GM19468 (cell line): ENCODE measurements around the gene DCBLD1.

ENCODE experiments used
- ATAC-seq: cut with Tn5 transposase; IDR thresholded peaks from one replicate; pipeline ENCODE4 v1.9.1; 2021; ENCODE audit warnings: mild to moderate bottlenecking, moderate library complexity, moderate number of reproducible peaks; ENCODE audit not compliant: unreplicated experiment; ENCODE audit errors: extremely low read depth

Gene DCBLD1

DNA sequence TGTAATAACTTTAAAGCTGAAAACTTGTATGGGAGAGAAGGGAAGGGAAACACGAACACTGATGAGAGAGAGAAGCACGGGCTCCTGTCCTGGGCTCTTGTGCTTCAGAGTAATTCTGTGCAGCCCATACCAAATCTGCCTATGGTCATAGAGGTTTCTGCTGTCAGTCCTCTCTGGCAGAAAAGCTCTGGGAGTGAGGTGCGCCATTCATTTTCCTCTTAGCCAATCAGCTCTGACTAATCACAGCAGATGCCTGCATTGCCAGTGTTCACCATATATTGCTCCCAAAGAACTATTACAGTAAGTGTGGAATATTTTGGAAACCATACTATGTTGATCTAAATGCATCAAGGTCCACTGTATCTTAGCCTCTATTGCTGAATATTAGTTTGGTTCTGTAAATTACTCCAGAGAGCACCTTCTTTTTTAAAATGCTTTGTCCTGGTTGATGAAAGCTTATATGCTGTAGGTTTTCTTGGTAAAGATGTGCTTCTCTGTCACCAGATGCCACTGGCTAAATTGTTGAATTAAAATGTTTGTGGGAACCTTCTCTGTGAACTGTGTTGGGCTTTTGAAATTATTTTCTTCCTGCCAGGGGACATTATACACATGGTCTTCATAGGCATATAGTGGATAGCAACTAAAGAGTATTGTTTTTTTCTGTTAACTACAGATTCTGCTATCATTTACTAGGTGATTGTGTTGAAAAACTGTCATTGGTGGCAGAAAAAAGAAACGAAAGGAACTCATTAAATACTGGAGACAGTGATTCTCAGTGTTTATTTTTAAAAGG, 38.3 kb downstream of the DCBLD1 start:
- no peak for ATAC-seq

DNA sequence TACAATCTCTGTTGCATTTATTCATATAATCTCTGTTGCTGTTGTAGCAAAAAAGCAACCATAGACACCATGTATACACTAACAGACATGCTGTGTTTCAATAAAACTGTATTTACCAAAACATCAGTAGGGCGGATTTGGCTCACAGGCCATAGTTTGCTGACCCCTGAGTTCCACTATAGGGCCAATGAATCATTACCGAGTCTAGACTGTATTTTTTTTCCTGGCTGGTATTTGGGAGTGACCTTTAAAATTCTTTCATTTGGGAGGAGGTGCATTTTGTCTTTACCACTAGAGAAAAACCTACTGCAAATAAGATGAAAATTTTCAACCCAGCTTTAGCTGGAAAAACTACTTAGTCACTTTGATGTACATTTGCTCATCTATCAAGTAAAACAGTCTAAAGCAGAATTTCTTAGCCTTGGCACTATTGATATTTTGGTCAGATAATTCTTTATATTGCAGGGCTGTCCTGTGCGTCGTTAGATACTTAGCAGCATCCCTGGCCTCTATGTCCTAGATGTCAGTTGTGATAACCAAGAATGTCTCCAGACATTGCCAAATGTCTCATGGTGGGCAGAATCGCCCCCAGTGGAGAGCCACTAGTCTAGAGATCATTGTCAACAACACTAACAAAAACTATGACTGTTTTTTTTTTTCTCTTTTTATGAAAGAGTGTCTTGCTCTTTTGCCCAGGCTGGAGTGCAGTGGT, 39.5 kb downstream of the DCBLD1 start:
- no peak for ATAC-seq

- ATAC-seq: no peak
Measured at GRCh38 chr6:117525607-117526006, 43.1 kb downstream of the DCBLD1 start.

DNA sequence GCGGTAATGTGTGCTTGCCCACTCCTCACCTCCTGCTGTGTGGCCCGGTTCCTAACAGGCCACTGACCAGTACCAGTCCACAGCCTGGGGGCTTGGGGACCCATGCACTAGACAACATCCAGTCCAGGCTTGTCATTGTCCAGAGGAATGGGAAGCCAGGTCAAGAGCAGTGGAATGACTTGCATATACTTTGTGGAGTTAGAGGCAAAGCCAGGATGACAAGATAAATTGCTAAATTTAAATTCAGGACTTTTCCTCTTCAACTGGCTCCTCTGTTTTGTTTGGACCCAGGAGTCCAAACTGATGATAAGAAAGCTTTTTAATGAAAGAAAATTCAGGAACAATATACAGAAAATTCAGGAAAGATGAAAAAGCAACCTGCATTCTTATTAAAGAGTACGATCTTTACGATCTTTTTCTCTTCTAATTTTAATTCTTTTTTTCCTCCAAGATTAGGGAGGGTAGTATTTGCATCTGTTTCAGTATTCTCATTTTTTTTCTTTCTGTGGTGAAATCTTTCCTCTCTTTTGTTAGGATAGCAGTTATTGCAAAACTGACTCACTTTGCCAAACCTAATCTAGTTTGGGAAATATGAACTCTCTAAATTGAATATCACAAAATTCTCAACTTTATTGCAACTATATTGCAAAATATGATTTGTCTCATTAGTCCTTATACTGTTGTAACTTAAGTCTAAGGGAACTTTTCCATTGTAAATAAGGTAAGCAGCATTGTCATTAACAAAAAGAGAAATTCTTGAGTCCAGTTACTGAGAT, 48.2 kb downstream of the DCBLD1 start:
- ATAC-seq: no peak

- ATAC-seq: no peak
Measured at GRCh38 chr6:117531346-117531745, 48.9 kb downstream of the DCBLD1 start.

- ATAC-seq: no peak
Measured at GRCh38 chr6:117531809-117532725, 49.6 kb downstream of the DCBLD1 start.

DNA sequence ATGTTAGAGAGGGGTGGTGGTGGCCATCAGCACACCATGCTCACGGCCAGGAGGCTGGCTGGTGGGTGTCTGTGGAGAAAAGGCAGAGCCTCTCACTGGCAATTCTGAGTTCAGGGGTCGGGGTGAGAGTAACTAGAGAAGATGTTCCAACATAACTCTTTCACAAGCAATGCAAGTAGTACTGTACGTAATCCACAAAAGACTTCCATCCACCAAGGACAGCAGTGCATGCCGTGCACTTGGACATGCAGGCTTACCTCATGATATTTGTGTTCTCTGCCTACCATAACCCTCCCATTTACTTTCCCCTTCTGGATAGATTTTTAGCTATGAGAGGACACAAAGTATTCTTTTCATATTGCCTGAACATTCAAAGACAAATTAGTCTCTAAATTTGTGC, 51.3 kb downstream of the DCBLD1 start:
- no peak for ATAC-seq

GRCh38 chr6:117534974-117535373, 52.5 kb downstream of the DCBLD1 start:
- no peak for ATAC-seq

GRCh38 chr6:117536317-117536716, 53.8 kb downstream of the DCBLD1 start:
- no peak for ATAC-seq

DNA sequence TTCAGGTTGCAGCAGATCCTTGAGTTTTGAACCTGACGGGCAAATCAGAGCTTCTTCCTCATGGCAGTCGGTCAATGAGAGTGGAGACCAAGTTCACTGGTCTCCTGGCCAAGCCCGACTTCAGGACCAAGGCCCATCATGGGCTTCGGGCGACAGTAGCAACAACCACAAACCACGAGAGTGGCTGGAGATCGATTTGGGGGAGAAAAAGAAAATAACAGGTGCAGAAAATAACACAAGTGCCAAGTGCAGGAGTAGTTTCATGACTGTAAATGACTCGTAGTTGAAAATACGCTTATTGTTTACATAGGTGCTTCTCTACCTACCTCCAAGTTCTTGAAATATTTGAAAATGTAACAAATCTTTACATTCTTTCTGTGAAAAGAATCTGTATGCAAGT, 56.1 kb downstream of the DCBLD1 start:
- ATAC-seq: no peak

- ATAC-seq: no peak
Measured at GRCh38 chr6:117540670-117541069, 58.2 kb downstream of the DCBLD1 start.

- ATAC-seq: no peak
Measured at GRCh38 chr6:117542493-117542892, 60.0 kb downstream of the DCBLD1 start.

GRCh38 chr6:117544716-117545115, 62.2 kb downstream of the DCBLD1 start:
- no peak for ATAC-seq

- ATAC-seq: no peak
Measured at GRCh38 chr6:117545161-117545595, 62.7 kb downstream of the DCBLD1 start.

DNA sequence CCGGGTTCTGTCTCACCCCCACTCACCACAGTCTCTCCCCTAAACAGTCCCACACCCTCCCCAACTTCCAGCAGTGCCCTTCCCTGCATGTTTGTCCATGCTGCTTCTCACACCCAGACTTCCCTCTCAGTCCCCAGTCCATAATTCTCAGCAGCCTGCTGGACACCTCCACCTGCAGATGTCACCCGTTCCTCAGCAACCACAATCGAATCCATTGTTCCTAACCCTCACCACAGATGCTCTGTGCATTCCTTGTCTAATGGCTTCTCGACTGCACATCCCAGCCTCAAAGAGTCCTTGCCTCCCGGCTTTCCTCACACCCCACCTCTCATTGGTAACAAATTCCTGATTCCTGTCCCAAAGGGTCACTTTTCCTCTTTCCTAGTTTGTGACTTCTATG, 64.2 kb downstream of the DCBLD1 start:
- no peak for ATAC-seq

- no peak for ATAC-seq
Measured at GRCh38 chr6:117547688-117548621, 65.5 kb downstream of the DCBLD1 start.

DNA sequence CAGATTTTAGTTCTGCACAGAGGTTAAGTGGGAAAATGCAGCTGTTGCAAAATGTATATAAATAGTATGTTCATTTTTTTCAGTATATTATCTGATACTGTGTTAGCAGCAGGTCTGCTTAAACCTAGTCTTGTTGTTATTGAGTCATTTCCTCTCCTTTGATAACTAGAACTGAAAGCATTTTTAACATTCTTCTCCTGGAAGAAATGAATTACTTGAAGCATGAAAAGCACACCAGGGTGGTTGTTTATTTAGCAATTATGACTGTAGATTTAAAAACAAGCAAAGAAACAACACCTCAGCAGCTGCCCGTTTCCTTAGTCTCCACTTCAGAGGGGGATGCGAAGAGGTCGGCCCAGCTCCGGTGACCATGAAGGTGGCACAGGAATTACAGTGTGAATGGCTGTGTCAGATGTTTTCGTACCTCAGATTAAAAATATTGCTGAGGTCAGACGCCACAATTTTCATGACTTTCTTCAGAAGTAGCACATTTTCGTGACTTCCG, 66.4 kb downstream of the DCBLD1 start:
- no peak for ATAC-seq

GRCh38 chr6:117549611-117550010, 67.1 kb downstream of the DCBLD1 start:
- ATAC-seq: no peak
